DND-41 (cell line): ENCODE data around the gene C12orf75.

Source experiments
- EZH2 ChIP-seq: IDR thresholded peaks from 3 replicates; pipeline ENCODE4 v1.6.1; 2012; ENCODE audit warnings: borderline replicate concordance, low read depth, mild to moderate bottlenecking, moderate library complexity, low read length, inconsistent platforms; ENCODE audit not compliant: severe bottlenecking
- TF ChIP-seq, protein P1 (sequence below): IDR thresholded peaks from 2 replicates; pipeline ENCODE4 v1.5.1; 2012; ENCODE audit warnings: borderline replicate concordance, low read length, moderate library complexity, mild to moderate bottlenecking; ENCODE audit not compliant: poor library complexity, severe bottlenecking; ENCODE audit errors: extremely low read depth

DNA sequence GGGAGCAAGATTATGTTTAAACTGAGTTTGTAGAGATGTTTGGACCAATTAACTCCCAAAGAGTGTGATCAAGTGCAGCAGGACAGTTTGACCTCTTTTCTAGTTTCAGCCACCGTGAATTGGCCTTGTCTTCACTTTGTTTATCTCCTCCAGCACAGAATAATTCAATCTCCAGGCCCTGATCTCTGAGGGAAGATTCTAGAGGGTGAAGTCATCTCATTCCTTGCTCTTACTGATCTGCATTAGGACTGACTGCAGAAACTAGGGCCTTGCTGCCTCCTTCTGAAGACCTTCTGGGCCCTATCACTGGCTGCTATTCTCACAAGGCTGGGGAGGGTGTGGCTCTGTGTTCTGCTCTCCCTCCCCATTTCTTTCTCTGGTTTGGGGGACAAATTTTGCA is 29.4 kb downstream of the C12orf75 start:
- TF ChIP-seq, protein P1, sequence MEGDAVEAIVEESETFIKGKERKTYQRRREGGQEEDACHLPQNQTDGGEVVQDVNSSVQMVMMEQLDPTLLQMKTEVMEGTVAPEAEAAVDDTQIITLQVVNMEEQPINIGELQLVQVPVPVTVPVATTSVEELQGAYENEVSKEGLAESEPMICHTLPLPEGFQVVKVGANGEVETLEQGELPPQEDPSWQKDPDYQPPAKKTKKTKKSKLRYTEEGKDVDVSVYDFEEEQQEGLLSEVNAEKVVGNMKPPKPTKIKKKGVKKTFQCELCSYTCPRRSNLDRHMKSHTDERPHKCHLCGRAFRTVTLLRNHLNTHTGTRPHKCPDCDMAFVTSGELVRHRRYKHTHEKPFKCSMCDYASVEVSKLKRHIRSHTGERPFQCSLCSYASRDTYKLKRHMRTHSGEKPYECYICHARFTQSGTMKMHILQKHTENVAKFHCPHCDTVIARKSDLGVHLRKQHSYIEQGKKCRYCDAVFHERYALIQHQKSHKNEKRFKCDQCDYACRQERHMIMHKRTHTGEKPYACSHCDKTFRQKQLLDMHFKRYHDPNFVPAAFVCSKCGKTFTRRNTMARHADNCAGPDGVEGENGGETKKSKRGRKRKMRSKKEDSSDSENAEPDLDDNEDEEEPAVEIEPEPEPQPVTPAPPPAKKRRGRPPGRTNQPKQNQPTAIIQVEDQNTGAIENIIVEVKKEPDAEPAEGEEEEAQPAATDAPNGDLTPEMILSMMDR, result no peak
- TF ChIP-seq EZH2, result no peak
